Measurements from ENCODE around the gene RBM38.

RBM38 gene

GRCh38 chr20:57413986-57414385 is 22.8 kb downstream of the RBM38 start:
- H3K27ac ChIP-seq (ENCODE audit: extremely low read depth, low read depth, low read length): no peak overlapping the region
- ChIA-PET CTCF (interaction anchor here (0.6 to 1.3 kb wide), 3 partner anchors 33 to 1775 kb away, joined by 3 read pairs; no protein-coding TSS in a partner anchor), POLR2A (no interaction called here)
- H3K9me3 ChIP-seq (ENCODE audit: control insufficient read depth, insufficient read depth, low read depth, low read length): no peaks in the 10 kb centered on the region
- H3K36me3 ChIP-seq (ENCODE audit: control insufficient read depth in 2 of 2, insufficient read depth in 1 of 2, low read length in 2 of 2): peaks cover 0 to 7% of the 10 kb centered on the region in 2 experiments; a peak in 1 of 3 replicates
- no peak for TF ChIP-seq PBX3 (CRISPR knock-in tag; IDR thresholded peaks at IDR 0.05)
- TF ChIP-seq ZBTB1 (tag by site-specific recombination; IDR thresholded peaks at IDR 0.05): no peak
- TF ChIP-seq ZNF157 (tag by site-specific recombination; IDR thresholded peaks at IDR 0.05): no peak
- TF ChIP-seq ZNF600 (tag by site-specific recombination; IDR thresholded peaks at IDR 0.05): no peak
- no peak for TF ChIP-seq ZNF324 (tag by site-specific recombination; IDR thresholded peaks at IDR 0.05)
- no peak for TF ChIP-seq ZNF302 (tag by site-specific recombination; IDR thresholded peaks at IDR 0.05; ENCODE audit: low read depth)
- no peak for TF ChIP-seq ZNF560 (tag by site-specific recombination; IDR thresholded peaks at IDR 0.05; ENCODE audit: borderline replicate concordance)
- no peak for TF ChIP-seq ZEB2 (tag by site-specific recombination; IDR thresholded peaks at IDR 0.05)
- no peak for TF ChIP-seq ZNF473 (tag by site-specific recombination; IDR thresholded peaks at IDR 0.05)
- TF ChIP-seq ZNF221 (tag by site-specific recombination; IDR thresholded peaks at IDR 0.05; ENCODE audit: borderline replicate concordance): no peak
- TF ChIP-seq ZNF558 (tag by site-specific recombination; IDR thresholded peaks at IDR 0.05): no peak
- no peak for TF ChIP-seq ZSCAN5A (tag by site-specific recombination; IDR thresholded peaks at IDR 0.05)
- TF ChIP-seq ZNF48 (tag by site-specific recombination; IDR thresholded peaks at IDR 0.05): no peak
- TF ChIP-seq BCL11B (tag by site-specific recombination; IDR thresholded peaks at IDR 0.05; ENCODE audit: low read depth): no peak
- TF ChIP-seq ZNF155 (tag by site-specific recombination; IDR thresholded peaks at IDR 0.05): no peak
- no peak for TF ChIP-seq HIC1 (tag by site-specific recombination; IDR thresholded peaks at IDR 0.05)
- no peak for TF ChIP-seq ZSCAN16 (tag by site-specific recombination; IDR thresholded peaks at IDR 0.05)
- TF ChIP-seq ZNF423 (tag by site-specific recombination; IDR thresholded peaks at IDR 0.05): no peak
- no peak for TF ChIP-seq ZNF394 (tag by site-specific recombination; IDR thresholded peaks at IDR 0.05; ENCODE audit: borderline replicate concordance)
- no peak for TF ChIP-seq ZNF112 (tag by site-specific recombination; IDR thresholded peaks at IDR 0.05)
- H3K4me3 ChIP-seq (ENCODE audit: low read depth, low read length): no peak overlapping the region
- no peaks in the 10 kb centered on the region for H3K4me1 ChIP-seq (ENCODE audit: control insufficient read depth, insufficient read depth, low read length)

- CTCF ChIA-PET: no interaction called here
- H3K9me3 ChIP-seq (ENCODE audit: control insufficient read depth, insufficient read depth, low read depth, low read length): no peaks in the 10 kb centered on the region
- no peak for TF ChIP-seq ZNF112 (tag by site-specific recombination; IDR thresholded peaks at IDR 0.05)
- TF ChIP-seq ZIC2 (tag by site-specific recombination; IDR thresholded peaks at IDR 0.05): peak; percentile 82
- no peak for TF ChIP-seq ZNF366 (tag by site-specific recombination; conservative IDR thresholded peaks at IDR 0.05)
- no peaks in the 10 kb centered on the region for H3K4me1 ChIP-seq (ENCODE audit: control insufficient read depth, insufficient read depth, low read length)
- POLR2A ChIA-PET: no interaction called here
- H3K27ac ChIP-seq (ENCODE audit: extremely low read depth, low read depth, low read length): no peak overlapping the region
- no peaks in the 10 kb centered on the region for H3K36me3 ChIP-seq (ENCODE audit: control insufficient read depth in 2 of 2, insufficient read depth in 1 of 2, low read length in 2 of 2)
- no peak overlapping the region for H3K4me3 ChIP-seq (ENCODE audit: low read depth, low read length)
Measured at GRCh38 chr20:57414867-57415592, 23.8 kb downstream of the RBM38 start.
